ENCODE data around the gene C1QB.

GRCh38 chr1:22708777-22709176, 55.7 kb downstream of the C1QB start:
- TF ChIP-seq CTCF (IDR thresholded peaks at IDR 0.05) = no peak
- TF ChIP-seq POLR2A (IDR thresholded peaks at IDR 0.05) = no peak
- no peak for TF ChIP-seq EP300 (IDR thresholded peaks at IDR 0.05)
